Epithelial cell of esophagus (primary cell): Measurements from ENCODE around the gene CCNI.
A peak's percentile ranks its signal among the peaks of the same experiment; 100 is the strongest.

Experiments
- DNase-seq: peaks from one replicate; pipeline ENCODE4 v3.0.0; 2010; ENCODE audit warnings: low read depth
- H3K4me3 ChIP-seq: 2 replicates; pipeline ENCODE4 v1.5.1; 2011; ENCODE audit warnings: mild to moderate bottlenecking, low read length, control low read depth
- CTCF ChIP-seq: IDR thresholded peaks from 2 replicates; pipeline ENCODE4 v1.5.1; 2011; ENCODE audit warnings: low read depth, mild to moderate bottlenecking, low read length, control low read depth, inconsistent platforms; ENCODE audit not compliant: insufficient read depth; ENCODE audit errors: missing control alignments

The CCNI gene

GRCh38 chr4:77006753-77007353 lies 68.9 kb downstream of the CCNI start:
- no peak for DNase-seq
- H3K4me3 ChIP-seq, result no peak overlapping the region
- TF ChIP-seq CTCF, result no peak

GRCh38 chr4:77003400-77003799 lies 72.4 kb downstream of the CCNI start:
- TF ChIP-seq CTCF, result no peak
- no peak for DNase-seq
- H3K4me3 ChIP-seq, result no peak overlapping the region

GRCh38 chr4:77002321-77003107 lies 73.3 kb downstream of the CCNI start:
- TF ChIP-seq CTCF, result no peak
- H3K4me3 ChIP-seq, result no peak overlapping the region
- DNase-seq, result no peak

GRCh38 chr4:77001907-77002306 lies 73.9 kb downstream of the CCNI start:
- H3K4me3 ChIP-seq, result no peak overlapping the region
- peak; percentile 73 for DNase-seq

GRCh38 chr4:76998251-76998901 lies 77.4 kb downstream of the CCNI start:
- TF ChIP-seq CTCF, result no peak
- H3K4me3 ChIP-seq, result no peak overlapping the region
- DNase-seq, result peak; percentile 33

More at GRCh38 chr4:77001907-77002306, 73.9 kb downstream of the CCNI start:
- no peak for TF ChIP-seq CTCF

- TF ChIP-seq CTCF, result no peak
- no peak for DNase-seq
- no peak overlapping the region for H3K4me3 ChIP-seq
Measured at GRCh38 chr4:76997532-76997931, 78.3 kb downstream of the CCNI start.
